ENCODE results near the gene COL19A1.
A peak's percentile ranks its signal among the peaks of the same experiment; 100 is the strongest.
"Not testable (repeated sequence)": the region's sequence is repeated elsewhere in the genome, so short reads cannot be mapped to it uniquely, and the experiment has no call there.

The COL19A1 gene

DNA sequence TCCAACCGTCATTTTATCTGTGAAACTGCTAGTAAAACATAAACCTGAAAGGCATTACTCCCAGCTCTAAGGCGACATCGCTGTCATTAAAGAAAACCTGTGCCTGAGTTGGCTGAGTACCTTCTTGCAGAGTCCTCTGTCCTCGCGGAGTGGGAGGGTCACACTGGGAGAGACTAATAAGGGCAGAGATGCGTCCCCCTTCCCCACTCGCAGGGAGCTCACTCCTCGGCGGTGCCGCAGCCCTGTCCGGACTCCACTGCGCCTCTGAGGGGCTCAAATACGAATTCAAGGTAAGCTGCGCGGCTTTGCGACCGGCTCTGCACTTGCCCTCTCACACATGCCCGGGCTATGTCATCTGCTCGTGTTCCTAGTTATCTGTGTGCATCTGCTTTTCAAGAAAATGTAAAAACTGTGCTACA is at the start of gene COL19A1:
TSS of gene COL19A1 (plus strand) at position 206 of the 419 bp plus-strand sequence. CDS start 13,012 bp downstream, outside the sequence.
- DNase-seq: no peak

DNA sequence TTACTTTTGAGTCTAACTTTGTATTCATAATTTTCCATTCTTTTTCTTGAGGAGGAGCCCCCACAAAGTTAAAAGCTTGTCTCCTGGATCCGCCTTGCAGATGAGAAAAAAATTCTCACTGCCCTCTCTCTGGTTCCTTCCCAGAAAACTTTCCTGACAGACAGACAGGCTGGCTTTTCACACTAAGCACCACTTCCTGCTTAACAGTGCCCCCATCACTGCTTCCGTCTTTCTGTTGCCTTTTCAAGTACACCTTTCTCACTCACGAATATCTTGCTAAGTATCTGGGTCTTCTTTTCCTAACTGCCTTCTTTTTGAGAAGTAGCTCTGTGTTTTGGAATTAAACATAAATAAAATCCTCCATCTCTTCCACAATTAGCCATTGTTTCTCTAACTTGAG is 49.8 kb upstream of the COL19A1 start:
- DNase-seq: no peak

GRCh38 chr6:69817358-69817757 is 49.0 kb upstream of the COL19A1 start:
- DNase-seq: no peak

DNA sequence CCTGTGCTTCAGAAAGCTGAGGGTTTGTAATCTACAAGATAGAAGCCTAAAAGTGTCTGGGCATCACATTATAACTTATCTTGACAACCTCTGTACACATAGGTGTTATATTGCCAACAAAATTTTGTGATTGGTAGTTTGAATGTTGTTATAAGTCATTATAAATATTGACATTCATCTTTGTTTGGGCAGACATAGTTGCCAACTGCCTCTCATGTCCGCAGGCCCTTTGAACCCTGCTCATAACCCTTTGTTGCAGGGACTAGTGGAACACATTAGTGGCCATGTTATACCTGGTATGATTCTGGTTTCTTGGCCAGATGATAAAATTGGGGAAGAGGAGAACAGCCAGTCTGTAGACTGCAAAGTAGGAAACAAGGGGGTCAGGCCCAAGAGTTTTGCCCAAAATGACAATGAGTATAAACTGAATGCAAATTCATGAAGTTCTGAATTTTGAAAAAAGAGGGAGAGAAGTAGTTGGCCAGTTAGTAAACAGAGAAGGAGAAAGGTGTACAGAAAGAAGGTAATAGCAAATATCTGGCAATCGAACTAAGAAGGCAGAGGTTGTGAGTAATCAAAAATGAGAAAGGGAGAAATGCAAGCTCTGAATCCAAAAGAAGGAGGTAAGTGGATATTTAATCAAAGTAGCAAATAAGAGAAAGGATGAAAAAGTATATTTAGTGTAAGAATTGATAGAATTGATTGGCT is 48.0 kb upstream of the COL19A1 start:
- DNase-seq: no peak

DNA sequence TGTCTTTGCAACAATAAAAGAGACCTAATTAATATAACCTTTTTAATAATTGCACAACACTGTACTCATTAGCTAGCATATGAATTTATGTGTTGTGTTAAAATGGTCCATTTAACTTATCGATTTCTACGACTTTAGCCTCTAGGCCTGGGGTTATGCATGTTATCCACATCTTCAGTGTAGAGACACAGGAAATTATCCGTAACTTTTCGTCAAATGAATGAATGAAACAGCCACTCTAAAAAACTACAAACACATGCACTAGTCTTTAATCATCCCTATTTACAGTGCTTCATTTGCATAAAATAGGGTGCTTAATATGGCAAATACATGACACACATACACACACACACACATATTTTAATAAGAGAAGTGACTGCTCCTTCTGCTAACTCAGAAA is 47.2 kb upstream of the COL19A1 start:
- no peak for DNase-seq

- DNase-seq: no peak
Observed at GRCh38 chr6:69820018-69820417, 46.3 kb upstream of the COL19A1 start.

DNA sequence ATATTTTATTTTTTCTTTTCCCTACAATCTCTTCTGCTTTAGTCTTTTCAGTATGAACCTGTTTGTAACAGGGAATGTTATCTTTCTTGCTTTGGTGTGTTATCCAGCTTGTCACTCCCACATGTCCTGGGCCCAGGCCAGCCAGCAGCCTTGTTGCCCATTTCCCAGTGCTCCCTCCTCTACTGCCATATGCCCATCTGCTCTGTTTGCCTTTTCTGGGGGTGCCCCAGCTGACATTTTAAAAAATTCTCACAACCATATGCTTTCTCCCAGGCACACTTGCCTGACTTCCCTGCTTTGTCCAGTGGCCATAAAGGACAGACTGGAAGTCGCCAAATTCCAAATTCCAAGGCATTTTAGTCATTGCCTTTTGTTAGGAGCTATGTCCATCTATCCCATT is 45.9 kb upstream of the COL19A1 start:
- DNase-seq: no peak

DNA sequence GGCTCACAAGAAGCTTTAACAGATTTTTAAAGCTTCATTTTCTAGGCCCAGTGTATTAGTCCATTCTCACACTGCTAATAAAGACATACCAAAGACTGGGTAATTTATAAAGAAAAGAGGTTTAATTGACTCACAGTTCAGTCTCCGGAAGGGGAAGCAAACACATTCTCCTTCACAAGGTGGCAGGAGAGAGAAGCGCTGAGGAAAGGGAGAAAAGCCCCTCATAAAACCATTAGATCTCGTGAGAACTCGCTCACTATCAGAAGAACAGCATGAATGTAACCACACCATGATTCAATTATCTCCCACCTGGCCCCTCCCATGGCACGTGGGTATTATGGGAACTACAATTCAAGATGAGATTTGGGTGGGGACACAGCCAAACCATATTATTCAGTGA is 42.0 kb upstream of the COL19A1 start:
- DNase-seq: not testable (repeated sequence)

DNA sequence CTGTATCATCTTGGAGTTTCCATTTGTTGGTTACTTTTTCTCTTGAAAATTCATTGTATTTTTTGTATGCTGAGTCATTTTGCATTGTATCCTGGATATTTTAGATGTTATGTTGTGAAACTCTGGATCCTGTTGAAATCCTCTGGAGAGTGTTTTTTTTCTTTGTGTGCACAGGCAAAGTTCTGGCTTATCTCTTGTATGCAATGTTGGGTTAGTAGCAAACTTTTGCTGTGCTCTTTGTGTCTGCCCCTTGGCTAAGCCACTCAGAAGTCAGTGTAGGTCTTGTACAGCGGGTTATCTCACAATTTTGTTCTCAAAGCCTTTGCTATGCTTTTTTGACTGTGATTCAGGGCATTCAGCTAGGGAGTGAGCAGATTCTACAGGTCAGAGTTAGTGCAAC is 40.5 kb upstream of the COL19A1 start:
- DNase-seq: no peak

- no peak for DNase-seq
Observed at GRCh38 chr6:69827276-69827893, 39.0 kb upstream of the COL19A1 start.

DNA sequence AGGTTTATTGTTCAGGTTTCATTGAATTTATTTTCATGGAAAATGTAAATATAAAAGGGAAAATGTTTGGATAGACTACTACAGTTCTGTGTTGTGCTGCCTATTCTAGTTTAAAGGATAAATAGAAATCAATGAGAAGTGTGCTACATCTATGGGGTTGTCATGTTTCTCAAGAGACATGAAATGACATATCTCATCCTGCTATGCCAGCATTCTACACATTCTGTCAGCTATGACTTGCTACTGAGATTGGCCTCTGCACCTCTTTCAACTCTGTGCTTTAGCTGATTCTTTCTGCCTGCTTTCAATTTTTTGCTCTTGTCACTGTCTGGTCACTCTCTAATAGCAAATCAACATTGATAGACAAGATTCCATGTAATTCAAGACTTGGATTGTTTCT is 33.8 kb upstream of the COL19A1 start:
- no peak for DNase-seq

- DNase-seq: no peak
Observed at GRCh38 chr6:69835414-69836179, 30.8 kb upstream of the COL19A1 start.

- DNase-seq: no peak
Observed at GRCh38 chr6:69841862-69842261, 24.5 kb upstream of the COL19A1 start.

DNA sequence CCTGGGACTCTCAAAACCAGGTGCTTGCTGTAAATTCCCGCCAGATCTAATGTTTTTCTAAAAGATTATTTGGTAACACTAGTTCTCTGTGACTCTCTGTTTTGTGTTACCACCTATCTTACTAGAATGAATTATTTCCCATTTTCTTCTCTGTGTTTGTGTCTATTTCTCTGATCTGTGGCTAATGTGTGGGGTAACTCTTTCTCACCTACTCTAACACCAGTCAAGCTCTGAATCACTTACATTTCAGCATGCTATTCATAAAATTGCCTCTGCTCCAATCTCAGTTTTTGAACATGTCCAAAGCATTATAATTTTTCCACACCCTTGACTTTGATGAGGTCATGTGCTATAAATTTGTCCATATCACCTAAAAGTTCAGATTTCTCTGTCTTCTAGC is 23.2 kb upstream of the COL19A1 start:
- no peak for DNase-seq

- DNase-seq: no peak
Observed at GRCh38 chr6:69846312-69846711, 20.0 kb upstream of the COL19A1 start.

DNA sequence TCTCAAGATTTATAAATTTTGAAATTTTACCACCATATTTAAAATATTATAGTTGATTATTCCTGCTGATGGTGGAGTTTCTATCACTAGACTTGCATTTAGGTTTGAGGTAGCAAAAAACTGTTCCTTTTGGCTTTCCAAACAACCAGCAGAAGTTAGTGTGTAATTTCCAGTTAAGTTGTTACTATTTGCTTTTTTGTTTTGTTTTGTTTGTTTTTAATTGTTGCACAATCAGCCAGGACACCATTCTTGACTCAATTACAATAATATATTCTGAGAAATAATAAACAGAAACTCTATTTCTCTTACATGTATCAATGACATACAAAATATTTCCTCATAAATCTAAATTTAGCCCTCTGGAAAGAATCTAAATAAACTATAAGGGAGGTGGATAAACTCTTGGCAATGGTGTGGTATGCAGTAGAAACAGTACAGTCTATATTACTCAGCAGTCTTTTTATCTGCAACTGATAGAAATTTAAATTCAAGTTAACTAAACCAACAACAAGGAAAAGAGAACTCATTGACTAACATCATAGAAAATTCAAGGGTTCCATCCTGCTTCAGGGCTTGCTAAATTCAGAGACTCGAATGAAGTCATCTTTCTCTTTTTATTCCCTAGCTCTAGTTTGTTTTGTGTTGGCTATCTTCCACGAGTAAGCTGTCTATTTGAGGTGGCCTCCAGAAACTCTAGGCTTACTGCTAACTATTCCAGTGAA is 19.4 kb upstream of the COL19A1 start:
- DNase-seq: no peak

DNA sequence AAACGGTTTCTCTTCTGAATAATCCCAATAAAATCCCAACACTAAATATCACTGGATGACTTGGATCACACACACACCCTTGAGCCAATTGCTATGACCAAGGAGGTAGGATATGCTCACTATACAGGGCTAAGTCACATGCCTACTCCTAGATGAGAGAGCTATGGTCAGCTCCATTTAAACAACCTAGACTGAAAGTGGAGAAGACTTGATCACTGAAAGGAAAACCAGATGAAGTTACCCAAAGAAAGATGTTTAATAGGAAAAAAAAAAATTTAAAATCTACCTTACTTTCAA is 18.9 kb upstream of the COL19A1 start:
- no peak for DNase-seq

- no peak for DNase-seq
Observed at GRCh38 chr6:69848552-69848951, 17.8 kb upstream of the COL19A1 start.

DNA sequence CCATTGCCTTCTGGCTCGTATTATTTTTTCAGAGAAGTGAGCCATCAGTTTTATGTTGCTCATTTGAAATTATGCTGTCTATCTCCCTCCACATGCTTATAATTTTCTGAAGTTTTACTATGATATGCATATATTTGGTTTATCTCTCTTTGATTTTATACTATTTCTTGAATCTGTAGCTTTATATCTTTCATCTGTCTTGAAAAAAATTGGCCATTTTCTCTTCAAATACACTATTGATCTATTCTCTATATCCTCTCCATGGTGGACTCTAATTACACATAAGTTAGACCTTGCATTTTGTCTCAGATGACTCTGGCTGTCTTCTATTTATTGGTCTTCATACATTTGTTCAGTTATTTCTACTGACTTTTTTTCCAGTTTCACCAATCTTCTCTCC is 13.7 kb upstream of the COL19A1 start:
- no peak for DNase-seq

DNA sequence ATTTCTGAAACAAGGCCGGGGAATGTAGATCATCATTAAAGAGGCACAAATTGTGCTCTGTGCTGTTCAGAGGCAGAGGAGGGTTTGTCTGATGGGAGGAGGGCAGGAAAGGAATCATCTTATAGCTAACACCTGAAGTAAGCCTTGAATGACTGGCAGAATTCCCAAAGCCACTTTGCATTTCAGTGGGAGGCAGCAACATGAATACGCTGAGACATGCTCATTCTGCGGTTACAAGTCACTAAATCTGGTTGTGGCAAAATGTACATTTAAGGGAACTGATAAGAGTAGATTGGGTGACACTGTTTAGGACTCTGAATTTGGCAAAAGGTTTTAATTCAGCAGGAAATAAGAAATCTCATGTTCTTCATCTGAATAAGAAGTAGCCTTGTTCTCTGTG is 4.4 kb upstream of the COL19A1 start:
- DNase-seq: no peak

- DNase-seq: no peak
Observed at GRCh38 chr6:69863766-69864165, 2.6 kb upstream of the COL19A1 start.

GRCh38 chr6:69865126-69865525 is 1.2 kb upstream of the COL19A1 start:
- DNase-seq: no peak

- DNase-seq: peak; percentile 68
Observed at GRCh38 chr6:69866770-69867638, 648 bp downstream of the COL19A1 start.

Data from activated CD4-positive, CD25-positive, alpha-beta regulatory T cell treated with anti-CD3 and anti-CD28 coated beads, Interleukin-2, amount 50 U/mL, for 72 hours (primary cell).